Epithelial cell of prostate (primary cell): ENCODE measurements around the gene SEPSECS.

ENCODE experiments used
- DNase-seq: peaks from one replicate; pipeline ENCODE4 v3.0.0-alpha.2; 2011; ENCODE audit warnings: low read depth, low spot score
- H3K27ac ChIP-seq: fragments of 450-650 bp; 2 replicates; pipeline ENCODE4 v1.5.1; 2017; ENCODE audit warnings: mild to moderate bottlenecking

Gene SEPSECS

DNA sequence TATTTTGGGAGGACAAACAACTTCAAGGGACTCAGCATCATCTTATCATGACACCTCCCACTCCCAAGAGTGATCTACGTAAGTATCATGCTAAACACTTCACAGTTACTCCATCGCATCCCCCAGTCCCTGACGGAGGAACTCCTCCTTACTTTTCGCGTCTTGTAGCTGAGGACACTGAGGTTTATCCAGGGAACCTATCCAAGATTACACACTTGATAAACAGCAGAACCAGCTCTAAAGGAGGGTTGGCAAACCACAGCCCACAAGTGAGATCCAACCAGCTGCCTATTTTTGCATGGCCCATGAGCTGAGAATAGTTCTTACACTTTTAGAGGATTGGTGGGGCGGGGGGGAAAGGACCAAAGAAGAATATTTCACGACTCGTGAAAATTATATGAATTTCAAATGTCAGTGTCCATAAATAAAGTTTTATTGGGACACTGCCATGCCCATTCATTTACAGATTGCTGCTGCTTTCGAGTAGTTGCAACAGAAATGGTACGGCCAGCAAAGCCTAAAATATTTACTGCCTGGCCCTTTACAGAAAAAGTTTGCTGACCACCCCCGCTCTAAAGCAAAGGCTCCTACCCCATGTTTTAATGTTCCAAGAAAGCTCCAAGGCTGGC is 47.8 kb downstream of the SEPSECS start:
- no peak for DNase-seq
- H3K27ac ChIP-seq = no peak overlapping the region

DNA sequence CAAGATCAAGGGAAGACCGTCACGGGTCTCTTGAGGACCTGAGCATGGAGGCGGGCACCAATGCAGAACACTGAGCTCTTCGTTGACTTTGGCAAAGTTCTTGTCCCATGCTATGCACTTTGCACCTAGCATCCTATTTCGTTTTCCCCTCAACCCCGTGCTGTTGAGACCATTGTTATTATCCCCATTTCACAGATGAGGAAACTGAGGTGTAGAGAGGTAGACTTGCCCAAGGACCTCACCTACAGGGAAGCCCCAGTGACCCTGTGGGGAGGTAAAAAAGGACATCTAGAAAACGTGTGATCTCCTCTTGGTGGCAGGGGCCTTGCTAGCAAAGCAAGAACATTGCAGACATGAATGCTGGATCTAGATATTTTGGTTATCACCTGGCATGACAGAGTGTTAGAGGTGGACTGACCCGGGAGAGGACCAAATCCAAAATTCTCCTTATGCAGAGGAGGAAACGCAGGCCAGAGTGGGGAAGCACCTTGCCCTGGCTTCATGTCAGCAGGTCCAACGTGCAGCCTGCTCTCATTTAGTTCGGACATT is 48.5 kb downstream of the SEPSECS start:
- no peak overlapping the region for H3K27ac ChIP-seq
- no peak for DNase-seq

DNA sequence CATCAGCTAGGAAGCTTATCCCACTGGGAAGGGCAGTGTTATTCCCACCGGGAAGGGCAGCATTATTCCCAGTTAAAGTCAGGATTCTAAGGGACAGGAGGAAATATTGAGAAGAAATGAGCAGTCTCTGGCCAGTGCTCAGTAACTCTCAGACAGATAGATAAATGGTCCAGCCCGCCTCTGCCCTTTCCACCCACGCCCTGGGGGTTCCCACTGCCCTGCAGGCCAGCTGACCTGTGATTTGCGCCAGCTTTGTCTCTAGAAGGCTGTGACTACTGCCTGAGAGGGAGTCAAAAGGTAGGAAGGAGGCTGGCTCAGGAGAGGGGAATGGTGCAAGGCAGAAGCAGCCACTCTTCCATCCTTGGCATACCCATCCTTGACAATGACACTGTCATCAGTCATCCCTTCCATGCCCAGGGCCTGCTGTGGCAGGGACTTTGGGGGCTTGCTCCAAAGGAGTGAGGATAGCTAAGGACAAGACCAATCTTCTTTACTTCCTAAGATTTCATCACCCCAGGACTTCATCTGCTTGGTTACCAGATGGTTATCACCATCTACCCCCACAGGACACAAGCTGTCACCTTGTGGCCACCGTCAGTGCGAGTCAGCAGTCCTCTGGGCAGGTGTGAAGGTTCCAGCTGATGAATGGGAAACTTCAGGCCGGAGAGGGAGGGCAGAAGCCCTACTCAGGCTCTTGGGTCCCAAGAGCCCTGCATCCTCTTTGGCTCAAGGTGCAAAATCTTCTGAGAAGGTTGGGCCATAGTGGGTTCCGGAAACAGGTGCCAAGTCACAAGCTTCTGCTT is 49.5 kb downstream of the SEPSECS start:
- DNase-seq = no peak
- no peak overlapping the region for H3K27ac ChIP-seq

- no peak overlapping the region for H3K27ac ChIP-seq
- DNase-seq = no peak
Observed at GRCh38 chr4:25109511-25109910, 50.7 kb downstream of the SEPSECS start.

- no peak overlapping the region for H3K27ac ChIP-seq
- no peak for DNase-seq
Observed at GRCh38 chr4:25108556-25108955, 51.7 kb downstream of the SEPSECS start.

GRCh38 chr4:25107827-25108516 is 52.3 kb downstream of the SEPSECS start:
- H3K27ac ChIP-seq = no peak overlapping the region

DNA sequence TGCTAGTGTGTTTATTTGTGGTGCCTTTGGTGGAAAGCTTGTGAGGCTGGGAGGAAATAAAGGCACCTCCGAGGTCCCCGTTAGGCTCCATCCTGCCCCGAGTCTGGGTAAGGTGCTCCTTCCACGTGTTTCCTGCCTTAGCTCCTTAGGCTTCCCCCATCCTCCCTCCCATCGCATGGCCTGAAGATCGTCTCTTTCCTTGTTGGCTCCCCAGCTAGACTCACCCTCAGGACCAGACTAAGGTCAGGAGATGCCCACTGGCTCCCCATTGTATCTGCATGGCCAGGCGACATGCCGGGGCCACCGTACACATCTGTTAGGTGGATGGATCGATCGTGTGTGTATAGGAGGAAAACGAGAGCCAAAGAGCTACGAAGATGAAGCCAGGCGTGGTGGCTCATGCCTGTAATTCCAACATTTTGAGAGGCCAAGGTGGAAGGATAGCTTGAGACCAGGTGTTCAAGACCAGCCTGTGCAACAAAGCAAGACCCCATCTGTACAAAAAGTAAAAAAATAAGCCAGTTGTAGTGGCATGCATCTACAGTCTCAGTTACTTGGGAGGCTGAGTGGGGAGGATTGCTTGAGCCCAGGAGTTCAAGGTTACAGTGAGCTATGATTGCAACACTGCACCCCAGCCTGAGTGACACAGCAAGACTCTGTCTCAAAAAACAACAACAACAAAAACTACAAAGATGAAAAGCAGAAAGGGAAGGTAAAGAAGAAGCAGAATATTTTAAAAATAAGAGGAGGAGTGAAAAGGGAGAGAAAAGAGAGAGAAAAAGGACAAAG is 53.7 kb downstream of the SEPSECS start:
- no peak for DNase-seq
- no peak overlapping the region for H3K27ac ChIP-seq

More at GRCh38 chr4:25107827-25108516, 52.3 kb downstream of the SEPSECS start:
- no peak for DNase-seq

DNA sequence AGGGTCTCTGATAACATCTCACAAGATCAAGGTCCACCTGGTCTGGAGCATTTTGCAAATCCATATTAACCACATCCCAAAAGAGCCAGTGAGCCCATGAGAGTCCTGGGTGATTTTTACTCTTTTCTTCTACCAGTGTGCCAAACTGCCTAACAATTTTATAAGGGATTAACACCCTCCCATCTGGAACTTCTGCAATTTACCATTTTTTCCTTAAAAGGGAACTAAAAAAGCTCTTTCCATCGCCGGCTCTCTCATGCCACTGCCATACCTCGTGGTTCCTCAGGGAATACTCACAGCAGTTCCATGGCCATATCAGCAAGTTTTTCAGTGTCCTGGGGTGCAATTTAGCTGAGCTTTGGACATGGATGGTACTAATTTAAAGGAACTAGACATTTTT is 55.7 kb downstream of the SEPSECS start:
- no peak for DNase-seq
- H3K27ac ChIP-seq = no peak overlapping the region

DNA sequence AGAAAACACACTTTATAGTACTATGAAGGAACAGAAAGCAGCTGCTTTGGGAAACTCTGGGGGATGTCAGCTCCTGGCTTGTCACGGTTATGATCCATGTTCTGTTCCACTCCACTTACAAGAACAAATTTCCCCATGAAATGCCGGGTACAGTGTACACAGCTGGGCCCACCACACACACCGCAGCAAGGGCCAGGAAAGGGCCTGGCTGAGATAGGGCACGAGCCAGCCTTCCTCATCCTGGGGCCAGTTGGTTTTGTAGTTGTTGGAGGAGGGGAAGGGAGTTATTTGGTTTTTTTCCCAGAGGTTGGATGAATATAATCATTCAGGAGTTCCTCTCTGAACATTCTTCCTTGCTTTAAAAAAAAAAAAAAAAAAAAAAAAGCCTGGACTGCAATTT is 56.8 kb downstream of the SEPSECS start:
- H3K27ac ChIP-seq = no peak overlapping the region
- no peak for DNase-seq

DNA sequence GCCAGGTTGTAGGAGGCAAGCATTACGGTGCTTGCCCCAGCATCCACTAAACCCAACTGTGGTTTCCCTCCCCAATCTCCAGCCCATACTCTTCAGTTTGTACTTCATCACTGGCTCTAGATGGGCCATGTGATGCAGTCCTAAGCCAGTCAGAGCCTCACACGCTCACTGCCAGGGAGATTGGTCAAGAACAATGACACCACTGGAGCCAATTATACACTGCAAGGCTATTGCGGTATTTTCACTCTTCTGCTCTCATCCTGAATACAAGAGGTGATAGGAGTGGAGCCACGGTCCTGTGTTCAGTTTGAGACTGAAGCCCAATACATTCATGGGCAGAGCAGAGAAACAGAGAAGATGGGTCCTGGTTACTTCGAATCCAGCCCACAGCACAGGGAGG is 58.4 kb downstream of the SEPSECS start:
- no peak overlapping the region for H3K27ac ChIP-seq
- DNase-seq = no peak

- no peak for DNase-seq
- H3K27ac ChIP-seq = no peak overlapping the region
Observed at GRCh38 chr4:25100710-25101109, 59.5 kb downstream of the SEPSECS start.

DNA sequence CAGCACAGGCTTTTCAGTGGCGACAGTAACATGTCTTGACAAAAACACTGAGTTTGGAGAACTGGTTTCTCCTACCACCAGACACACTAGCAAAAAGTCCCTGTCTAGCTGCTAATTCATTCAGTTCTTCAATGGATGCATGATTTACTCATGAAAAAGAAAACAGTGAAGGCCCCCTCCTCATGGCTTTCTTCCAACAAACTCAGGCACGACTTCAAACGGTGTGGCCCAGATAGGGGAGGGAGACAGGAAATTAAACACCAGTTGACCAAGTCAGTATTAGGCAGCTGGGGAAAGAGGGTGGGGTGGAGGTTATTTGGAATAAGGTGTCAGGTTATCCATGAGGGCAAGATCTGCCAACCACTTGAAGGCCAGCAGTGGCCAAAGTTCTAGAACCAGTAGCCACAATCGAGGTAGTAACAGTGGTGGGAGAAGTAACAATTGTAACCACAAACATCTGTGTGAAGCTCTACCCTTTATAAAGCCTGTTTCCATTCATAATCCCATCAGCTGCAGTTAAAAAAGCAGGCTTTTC is 60.2 kb downstream of the SEPSECS start:
- H3K27ac ChIP-seq = no peak overlapping the region
- no peak for DNase-seq

DNA sequence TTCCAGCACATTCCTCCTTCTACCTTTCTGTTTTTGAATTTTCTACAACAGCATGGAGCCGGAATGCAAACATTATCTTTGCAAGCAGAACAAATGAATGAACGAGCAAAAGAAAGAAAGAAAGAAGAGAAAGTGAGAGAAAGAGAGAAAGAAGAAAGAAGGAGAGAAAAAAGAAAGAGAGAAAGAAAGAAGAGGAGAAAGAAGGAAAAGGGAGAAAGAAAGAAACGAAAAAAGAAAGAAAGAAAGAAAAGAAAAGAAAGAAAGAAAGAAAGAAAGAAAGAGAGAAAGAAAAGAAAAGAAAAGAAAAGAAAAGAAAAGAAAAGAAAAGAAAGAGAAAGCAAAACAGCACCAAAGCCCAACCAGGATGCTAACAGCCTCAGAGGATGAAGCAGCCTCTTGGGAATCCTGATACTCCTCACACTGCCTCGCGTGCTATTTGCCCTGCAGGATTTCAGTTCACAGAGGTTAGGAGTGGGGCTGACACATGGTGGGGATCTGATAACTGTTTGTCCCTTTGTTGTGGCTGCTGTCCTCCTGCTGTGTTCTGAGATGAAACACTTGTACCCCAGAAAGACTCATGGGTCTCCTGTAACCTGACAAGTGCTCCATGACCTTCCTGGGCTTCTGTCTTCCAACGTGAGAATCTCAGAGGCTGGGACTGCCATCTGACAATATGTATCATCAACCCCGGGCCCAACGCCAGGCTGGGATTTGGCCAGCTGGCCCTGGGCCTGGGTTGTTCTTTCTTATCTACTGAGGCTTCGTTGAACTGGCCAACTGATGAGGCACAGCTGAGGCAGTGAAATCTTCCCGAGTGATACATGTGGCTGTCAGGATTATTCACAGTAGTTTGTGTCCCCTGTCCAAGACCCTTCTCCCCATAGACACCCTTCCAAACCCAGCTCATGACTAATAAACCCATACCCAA is 61.0 kb downstream of the SEPSECS start:
- DNase-seq = peak; percentile 12
- no peak overlapping the region for H3K27ac ChIP-seq

GRCh38 chr4:25096981-25097443 is 63.2 kb downstream of the SEPSECS start:
- no peak overlapping the region for H3K27ac ChIP-seq
- DNase-seq = no peak

DNA sequence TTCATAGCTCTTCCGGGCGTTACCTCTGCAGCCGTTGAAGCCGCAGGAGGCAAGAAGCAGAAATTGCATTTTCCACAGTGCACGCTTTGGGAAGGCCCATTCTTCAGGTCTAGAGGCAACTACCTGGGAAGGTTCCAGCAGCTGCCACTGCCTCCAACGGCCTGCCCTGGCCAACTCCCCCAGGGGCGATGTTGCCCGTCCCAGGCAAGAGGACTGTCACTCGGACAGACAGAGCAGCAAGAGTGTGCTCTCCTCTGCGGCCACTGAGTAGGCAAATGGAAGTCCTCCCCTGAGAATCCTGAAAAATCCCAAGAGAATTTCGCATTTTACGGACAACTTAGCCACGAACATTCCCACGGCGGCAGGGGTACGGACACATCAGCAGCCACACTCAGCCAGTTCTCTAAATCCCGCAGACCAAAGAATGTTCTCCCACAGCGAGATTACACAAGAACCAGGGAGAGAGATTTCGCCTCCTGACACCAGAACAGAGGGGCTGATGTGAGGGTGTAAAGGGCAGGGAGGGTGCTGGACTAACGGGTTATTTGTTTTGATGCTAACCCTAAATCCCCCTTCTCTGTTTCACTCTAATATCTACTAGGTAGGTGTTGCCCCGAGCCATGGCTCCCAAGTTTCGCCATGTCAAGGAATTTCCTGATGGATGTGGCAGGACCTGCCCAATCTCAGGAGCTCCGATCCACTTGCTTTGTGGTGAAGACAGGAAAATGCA is 63.8 kb downstream of the SEPSECS start:
- DNase-seq = no peak
- no peak overlapping the region for H3K27ac ChIP-seq

DNA sequence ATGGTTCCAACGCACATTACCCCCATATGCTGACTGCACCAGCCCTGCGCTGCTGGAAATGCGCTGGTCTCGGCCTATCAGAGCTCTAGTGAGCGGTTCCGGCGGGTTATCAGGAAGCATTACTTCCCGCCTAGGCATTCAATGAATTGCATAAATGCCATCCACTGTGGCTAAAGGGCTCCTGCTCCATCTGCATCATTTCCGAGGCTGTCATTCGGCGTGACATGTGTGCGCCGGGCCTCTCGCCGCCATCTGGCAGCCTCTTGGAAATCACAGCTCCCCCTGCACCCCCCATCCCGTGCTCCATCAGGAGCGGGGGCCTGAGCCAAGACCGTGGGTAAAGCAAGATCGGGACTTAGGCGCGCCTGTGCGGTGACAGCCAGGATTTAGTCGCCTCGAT is 64.4 kb downstream of the SEPSECS start:
- H3K27ac ChIP-seq = no peak overlapping the region

DNA sequence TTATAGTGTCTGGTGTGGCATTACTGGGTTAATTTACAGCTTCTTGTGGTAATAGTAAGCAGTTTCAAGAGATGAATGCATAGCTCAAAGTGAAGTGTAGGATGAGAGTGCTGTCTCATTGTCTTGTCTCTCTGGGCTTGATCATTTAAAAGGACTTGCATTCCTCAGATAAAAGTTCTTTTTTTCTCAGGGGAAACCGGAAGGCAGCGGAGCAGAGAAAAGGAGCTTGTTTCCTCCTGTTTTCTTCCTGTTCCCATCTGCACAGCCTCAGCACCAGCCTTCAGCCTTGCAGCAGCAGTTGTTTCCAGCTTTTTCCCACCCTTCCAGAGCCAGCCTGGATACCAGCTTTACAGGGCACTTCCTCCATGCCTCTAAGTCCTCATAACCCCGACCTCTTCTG is 68.1 kb downstream of the SEPSECS start:
- H3K27ac ChIP-seq = no peak overlapping the region
- no peak for DNase-seq

More for the DNA sequence above, 64.4 kb downstream of the SEPSECS start:
- no peak for DNase-seq

DNA sequence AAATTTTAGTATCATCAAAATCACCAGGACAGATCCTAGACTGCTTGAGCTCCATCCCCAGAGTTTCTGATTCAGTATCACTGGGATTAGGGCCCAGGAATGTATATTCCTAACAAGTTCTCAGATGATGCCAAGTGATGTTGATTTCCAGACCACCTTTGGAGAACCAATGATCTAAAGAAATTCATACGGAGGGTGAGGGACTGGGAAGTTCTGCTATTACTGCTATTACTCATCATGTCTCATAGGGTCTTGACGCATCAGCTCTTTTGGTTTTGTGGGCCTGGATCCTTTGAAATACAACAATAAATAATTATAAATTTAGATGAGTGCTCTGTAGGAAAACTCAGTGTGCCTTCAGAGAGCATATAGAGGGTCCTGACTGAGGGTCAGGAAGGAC is 69.7 kb downstream of the SEPSECS start:
- no peak for DNase-seq
- H3K27ac ChIP-seq = no peak overlapping the region
